K562 treated with DMSO at 1 percent for 4 hours (cell line): ENCODE data around the gene RAB36. TPM values are rescaled to one million over a fixed set of nuclear protein-coding genes. Genes with fewer than 3 reads are reported as not detected.

Experiments
- total RNA-seq: library from RNA; unstranded; fragments of 300-600 nt; gene quantifications from 2 replicates; pipeline ENCODE4 v1.2.3, GENCODE V29; 2022; ENCODE audit not compliant: insufficient read depth

Gene RAB36, protein sequence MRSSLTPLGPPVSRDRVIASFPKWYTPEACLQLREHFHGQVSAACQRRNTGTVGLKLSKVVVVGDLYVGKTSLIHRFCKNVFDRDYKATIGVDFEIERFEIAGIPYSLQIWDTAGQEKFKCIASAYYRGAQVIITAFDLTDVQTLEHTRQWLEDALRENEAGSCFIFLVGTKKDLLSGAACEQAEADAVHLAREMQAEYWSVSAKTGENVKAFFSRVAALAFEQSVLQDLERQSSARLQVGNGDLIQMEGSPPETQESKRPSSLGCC
- not detected in 2 replicates for total RNA-seq

GRCh38 chr22:23144932-23145877 is at the start of gene RAB36:
TSS of gene RAB36 (plus strand) at chr22:23145477. CDS start at chr22:23146617, 1,140 bp downstream.

DNA sequence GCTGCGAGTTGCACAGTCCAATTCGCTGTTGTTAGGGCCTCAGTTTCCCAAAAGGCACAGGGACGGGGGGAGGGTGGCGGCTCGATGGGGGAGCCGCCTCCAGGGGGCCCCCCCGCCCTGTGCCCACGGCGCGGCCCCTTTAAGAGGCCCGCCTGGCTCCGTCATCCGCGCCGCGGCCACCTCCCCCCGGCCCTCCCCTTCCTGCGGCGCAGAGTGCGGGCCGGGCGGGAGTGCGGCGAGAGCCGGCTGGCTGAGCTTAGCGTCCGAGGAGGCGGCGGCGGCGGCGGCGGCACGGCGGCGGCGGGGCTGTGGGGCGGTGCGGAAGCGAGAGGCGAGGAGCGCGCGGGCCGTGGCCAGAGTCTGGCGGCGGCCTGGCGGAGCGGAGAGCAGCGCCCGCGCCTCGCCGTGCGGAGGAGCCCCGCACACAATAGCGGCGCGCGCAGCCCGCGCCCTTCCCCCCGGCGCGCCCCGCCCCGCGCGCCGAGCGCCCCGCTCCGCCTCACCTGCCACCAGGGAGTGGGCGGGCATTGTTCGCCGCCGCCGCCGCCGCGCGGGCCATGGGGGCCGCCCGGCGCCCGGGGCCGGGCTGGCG is 35.1 kb downstream of the RAB36 start, which contains the start of gene BCR:
TSS of gene BCR (plus strand) at position 209 of the 592 bp plus-strand sequence. CDS start 452 bp downstream, outside the sequence.

Other genes with a start within 250 kb of the RAB36 start
- 0.83 TPM in 1 of 2 replicates, not detected in the other for gene GNAZ, start 75.0 kb upstream of the RAB36 start, total RNA-seq
- gene RSPH14, start 3.5 kb upstream of the RAB36 start, total RNA-seq = not detected in 2 replicates
- gene BCR, start 35.0 kb downstream of the RAB36 start, total RNA-seq = 68.8 and 79.3 TPM in 2 replicates